AG09319 (cell line): ENCODE data around the gene TFDP1.

Source experiments
- DNase-seq: peaks from one replicate; pipeline ENCODE4 v3.0.0-alpha.2; 2010; ENCODE audit warnings: low read depth; ENCODE audit errors: extremely low read depth
- TF ChIP-seq, protein P1 (sequence below): IDR thresholded peaks from 2 replicates; pipeline ENCODE4 v1.5.1; 2011; ENCODE audit warnings: low read depth, mild to moderate bottlenecking, inconsistent platforms, low read length, moderate library complexity

The TFDP1 gene

DNA sequence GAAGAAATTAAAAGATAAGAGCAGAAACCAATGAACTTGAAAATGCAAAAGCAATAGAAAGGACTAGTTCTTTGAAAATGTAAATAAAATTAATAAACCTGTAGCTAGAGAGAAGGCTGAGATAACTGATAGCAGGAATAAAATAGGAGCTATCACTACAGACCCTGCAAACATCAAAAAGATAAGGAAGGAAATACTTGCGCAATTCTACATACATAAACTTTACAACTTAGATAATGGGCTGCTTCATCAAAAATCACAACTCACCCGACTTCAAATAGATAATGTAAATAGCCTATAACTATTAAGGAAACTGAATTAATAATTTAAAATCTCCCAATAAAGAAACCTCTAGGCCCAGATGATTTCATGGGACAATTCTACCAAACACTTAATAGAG lies 77.0 kb downstream of the TFDP1 start:
- TF ChIP-seq, protein P1, sequence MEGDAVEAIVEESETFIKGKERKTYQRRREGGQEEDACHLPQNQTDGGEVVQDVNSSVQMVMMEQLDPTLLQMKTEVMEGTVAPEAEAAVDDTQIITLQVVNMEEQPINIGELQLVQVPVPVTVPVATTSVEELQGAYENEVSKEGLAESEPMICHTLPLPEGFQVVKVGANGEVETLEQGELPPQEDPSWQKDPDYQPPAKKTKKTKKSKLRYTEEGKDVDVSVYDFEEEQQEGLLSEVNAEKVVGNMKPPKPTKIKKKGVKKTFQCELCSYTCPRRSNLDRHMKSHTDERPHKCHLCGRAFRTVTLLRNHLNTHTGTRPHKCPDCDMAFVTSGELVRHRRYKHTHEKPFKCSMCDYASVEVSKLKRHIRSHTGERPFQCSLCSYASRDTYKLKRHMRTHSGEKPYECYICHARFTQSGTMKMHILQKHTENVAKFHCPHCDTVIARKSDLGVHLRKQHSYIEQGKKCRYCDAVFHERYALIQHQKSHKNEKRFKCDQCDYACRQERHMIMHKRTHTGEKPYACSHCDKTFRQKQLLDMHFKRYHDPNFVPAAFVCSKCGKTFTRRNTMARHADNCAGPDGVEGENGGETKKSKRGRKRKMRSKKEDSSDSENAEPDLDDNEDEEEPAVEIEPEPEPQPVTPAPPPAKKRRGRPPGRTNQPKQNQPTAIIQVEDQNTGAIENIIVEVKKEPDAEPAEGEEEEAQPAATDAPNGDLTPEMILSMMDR, result no peak
- no peak for DNase-seq

DNA sequence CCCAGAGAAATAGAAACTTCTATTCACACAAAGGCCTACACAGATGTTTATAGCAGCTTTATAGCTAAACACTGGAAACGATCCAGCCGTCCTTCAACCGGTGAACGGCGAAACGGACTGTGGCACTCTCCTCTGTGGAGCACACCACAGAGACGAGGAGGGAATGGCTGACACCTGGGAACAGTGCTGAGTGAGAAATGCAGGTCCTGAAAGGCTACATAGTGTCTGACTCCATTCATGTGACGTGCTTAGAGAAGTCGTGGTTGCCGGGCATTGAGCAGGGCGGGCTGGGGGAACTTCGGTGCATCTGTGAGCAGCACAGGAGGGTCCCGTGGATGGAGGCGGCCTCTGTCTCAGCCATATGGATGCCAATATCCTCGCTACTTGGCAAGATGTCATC lies 79.4 kb downstream of the TFDP1 start:
- no peak for DNase-seq
- TF ChIP-seq, protein P1, result no peak

DNA sequence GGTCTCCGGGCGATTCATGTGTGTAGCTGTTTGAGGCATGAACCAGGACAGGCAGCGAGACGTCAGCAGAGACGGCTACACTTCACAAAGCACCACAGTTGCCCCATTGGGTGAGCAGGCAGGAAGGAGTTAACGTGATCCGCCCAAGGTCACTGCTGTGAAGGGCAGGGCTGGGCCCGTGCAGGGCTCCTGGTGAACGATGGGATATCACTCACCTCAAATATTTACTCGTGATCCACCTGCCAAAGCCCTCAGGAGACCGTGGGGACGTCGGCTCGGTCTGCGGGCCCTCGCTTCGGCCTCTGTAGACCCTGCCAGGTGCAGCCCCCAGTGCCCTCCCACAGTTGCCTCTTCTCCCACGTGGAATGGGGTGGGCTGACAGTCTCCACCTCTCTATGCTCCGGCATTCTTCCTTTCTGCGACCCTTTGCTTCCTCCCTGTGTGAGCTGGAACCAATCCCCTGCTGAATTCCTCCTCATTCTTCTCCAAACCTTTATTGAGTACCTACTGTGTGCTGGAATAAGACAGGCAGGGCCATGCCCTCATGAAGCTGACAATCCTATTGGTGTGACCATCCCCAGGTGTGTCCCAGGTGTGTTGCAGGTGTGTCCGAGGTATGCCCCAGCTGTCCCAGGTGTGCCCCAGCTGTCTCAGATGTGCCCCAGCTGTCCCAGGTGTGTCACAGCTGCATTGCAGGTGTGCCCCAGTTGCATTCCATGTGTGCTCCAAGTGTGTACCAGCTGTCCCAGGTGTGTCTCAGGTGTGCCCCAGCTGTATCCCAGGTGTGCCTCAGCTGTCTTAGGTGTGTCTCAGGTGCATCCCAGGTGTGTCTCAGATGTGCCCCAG lies 80.4 kb downstream of the TFDP1 start:
- TF ChIP-seq, protein P1, result no peak
- no peak for DNase-seq

DNA sequence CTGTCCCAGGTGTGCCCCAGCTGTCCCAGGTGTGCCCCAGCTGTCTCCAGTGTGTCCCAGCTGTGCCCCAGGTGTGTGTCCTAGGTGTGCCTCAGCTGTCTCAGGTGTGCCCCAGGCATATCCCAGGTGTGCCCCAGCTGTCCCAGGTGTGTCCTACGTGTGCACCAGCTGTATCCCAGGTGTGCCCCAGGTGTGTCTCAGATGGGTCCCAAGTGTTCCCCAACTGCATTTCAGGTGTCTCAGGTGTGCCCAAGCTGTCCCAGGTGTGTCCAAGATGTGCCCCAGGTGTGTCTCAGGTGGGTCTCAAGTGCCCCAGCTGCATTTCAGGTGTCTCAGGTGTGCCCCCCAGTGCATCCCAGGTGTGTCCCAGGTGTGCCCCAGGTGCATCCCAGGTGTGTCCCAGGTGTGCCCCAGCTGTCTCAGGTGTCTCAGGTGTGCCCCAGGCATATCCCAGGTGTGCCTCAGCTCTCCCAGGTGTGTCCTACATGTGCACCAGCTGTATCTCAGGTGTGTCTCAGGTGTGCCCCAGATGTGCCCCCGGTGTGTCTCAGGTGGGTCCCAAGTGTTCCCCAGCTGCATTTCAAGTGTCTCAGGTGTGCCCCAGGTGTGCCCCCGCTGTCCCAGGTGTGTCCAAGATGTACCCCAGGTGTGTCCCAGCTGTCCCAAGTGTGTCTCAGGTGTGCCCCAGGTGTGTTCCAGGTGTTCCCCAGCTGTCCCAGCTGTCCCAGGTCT lies 81.2 kb downstream of the TFDP1 start:
- DNase-seq, result no peak
- TF ChIP-seq, protein P1, result no peak

DNA sequence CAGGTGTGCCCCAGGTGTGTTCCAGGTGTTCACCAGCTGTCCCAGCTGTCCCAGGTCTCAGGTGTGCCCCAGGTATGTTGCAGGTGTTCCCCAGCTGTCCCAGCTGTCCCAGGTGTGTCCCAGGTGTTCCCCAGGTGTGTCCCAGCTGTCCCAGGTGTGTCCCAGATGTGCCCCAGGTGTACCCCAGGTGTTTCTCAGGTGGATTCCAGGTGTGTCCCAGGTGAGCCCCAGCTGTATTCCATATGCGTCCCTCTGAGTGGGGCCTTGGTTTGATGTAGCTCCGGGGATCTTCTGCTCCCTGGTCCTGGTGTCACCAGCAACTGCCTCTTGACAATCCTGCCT lies 81.7 kb downstream of the TFDP1 start:
- TF ChIP-seq, protein P1, result no peak

DNA sequence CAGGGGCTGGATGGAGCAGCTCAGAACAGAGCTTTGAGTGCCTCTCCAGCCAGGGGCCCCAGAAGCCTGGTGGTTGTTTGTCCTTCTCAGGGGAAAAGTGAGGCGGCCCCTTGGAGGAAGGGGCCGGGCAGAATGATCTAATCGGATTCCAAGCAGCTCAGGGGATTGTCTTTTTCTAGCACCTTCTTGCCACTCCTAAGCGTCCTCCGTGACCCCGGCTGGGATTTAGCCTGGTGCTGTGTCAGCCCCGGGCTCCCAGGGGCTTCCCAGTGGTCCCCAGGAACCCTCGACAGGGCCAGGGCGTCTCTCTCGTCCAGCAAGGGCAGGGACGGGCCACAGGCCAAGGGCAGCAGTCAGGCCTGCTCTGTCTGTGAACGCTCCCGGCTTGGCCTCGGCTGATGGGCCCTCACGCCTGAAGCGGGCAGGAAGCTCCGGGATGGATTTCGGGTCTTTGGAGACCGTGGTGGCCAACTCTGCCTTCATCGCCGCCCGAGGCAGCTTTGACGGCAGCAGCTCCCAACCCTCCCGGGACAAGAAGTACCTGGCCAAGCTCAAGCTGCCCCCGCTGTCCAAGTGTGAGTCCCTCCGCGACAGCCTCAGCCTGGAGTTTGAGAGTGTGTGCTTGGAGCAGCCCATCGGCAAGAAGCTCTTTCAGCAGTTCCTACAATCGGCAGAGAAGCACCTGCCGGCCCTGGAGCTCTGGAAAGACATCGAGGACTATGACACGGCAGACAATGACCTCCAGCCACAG lies 82.6 kb downstream of the TFDP1 start, which contains the start of gene GRK1:
Gene GRK1 (plus strand): TSS at position 269 of the 751 bp plus-strand sequence. CDS start 168 bp downstream, at position 437.
- TF ChIP-seq, protein P1, result no peak

More for the DNA sequence above, 81.7 kb downstream of the TFDP1 start:
- DNase-seq, result no peak

More for the DNA sequence above, 82.6 kb downstream of the TFDP1 start, which contains the start of gene GRK1:
- no peak for DNase-seq
